SK-MEL-5 (cell line): ENCODE measurements around the gene CFAP61. TPM values are rescaled to one million over a fixed set of nuclear protein-coding genes. Genes with fewer than 3 reads are reported as not detected.
A peak's percentile ranks its signal among the peaks of the same experiment; 100 is the strongest.

ENCODE experiments used
- DNase-seq: peaks from one replicate; pipeline ENCODE4 v3.0.0-alpha.2; 2016; ENCODE audit warnings: low read depth, low spot score
- in situ Hi-C: cut with HindIII; loops from 2 replicates; pipeline ENCODE4 v1.10.0; 2016; ENCODE audit warnings: low sequenced_read_pairs, high pct_unique_total_duplicates, low pct_unique_long_range_greater_than_20kb
- total RNA-seq: library from RNA; depleted of rRNA; stranded (reverse); fragments of >200 nt; shearing (Covaris generic); gene quantifications from 2 replicates; pipeline ENCODE4 v1.2.3, GENCODE V29; 2014

Gene CFAP61
- total RNA-seq, 1 experiment from 2014 or later: 39.3 TPM

GRCh38 chr20:20130399-20130798 is 78.1 kb downstream of the CFAP61 start:
- DNase-seq: peak; percentile 55
- in situ Hi-C loops: no loop called here

- in situ Hi-C loops: no loop called here
- no peak for DNase-seq
Measured at GRCh38 chr20:20134941-20135575, 82.7 kb downstream of the CFAP61 start.

- DNase-seq: no peak
- in situ Hi-C loops: no loop called here
Measured at GRCh38 chr20:20136313-20136712, 84.0 kb downstream of the CFAP61 start.

GRCh38 chr20:20137851-20138250 is 85.5 kb downstream of the CFAP61 start:
- in situ Hi-C loops: no loop called here
- no peak for DNase-seq

- no peak for DNase-seq
- in situ Hi-C loops: no loop called here
Measured at GRCh38 chr20:20138301-20139064, 86.2 kb downstream of the CFAP61 start.

- DNase-seq: no peak
- in situ Hi-C loops: no loop called here
Measured at GRCh38 chr20:20139403-20139802, 87.1 kb downstream of the CFAP61 start.

- in situ Hi-C loops: no loop called here
- no peak for DNase-seq
Measured at GRCh38 chr20:20143165-20143564, 90.8 kb downstream of the CFAP61 start.

- DNase-seq: peak; percentile 75
- in situ Hi-C loops: no loop called here
Measured at GRCh38 chr20:20143646-20144045, 91.3 kb downstream of the CFAP61 start.

- no peak for DNase-seq
- in situ Hi-C loops: no loop called here
Measured at GRCh38 chr20:20148779-20149178, 96.4 kb downstream of the CFAP61 start.

GRCh38 chr20:20150241-20150640 is 97.9 kb downstream of the CFAP61 start:
- no peak for DNase-seq
- in situ Hi-C loops: no loop called here

- DNase-seq: no peak
Measured at GRCh38 chr20:20160520-20160919, 108.2 kb downstream of the CFAP61 start.

GRCh38 chr20:20161611-20162010 is 109.3 kb downstream of the CFAP61 start:
- in situ Hi-C loops: no loop called here
- no peak for DNase-seq

More at GRCh38 chr20:20160520-20160919, 108.2 kb downstream of the CFAP61 start:
- in situ Hi-C loops: no loop called here

- DNase-seq: no peak
- in situ Hi-C loops: no loop called here
Measured at GRCh38 chr20:20167698-20168097, 115.4 kb downstream of the CFAP61 start.

GRCh38 chr20:20173254-20173653 is 120.9 kb downstream of the CFAP61 start:
- in situ Hi-C loops: no loop called here

GRCh38 chr20:20174089-20174835 is 121.9 kb downstream of the CFAP61 start:
- in situ Hi-C loops: no loop called here

More at GRCh38 chr20:20173254-20173653, 120.9 kb downstream of the CFAP61 start:
- DNase-seq: no peak

GRCh38 chr20:20181322-20181721 is 129.0 kb downstream of the CFAP61 start:
- DNase-seq: no peak
- in situ Hi-C loops: no loop called here

More at GRCh38 chr20:20174089-20174835, 121.9 kb downstream of the CFAP61 start:
- no peak for DNase-seq

GRCh38 chr20:20184149-20184548 is 131.8 kb downstream of the CFAP61 start:
- DNase-seq: peak; percentile 51
- in situ Hi-C loops: no loop called here

GRCh38 chr20:20184706-20185105 is 132.4 kb downstream of the CFAP61 start:
- DNase-seq: no peak
- in situ Hi-C loops: no loop called here
